Lung (tissue), 12 donors: ENCODE data around the gene NOXA1. TPM values are rescaled to one million over a fixed set of nuclear protein-coding genes. Genes with fewer than 3 reads are reported as not detected.

ENCODE experiments used
- ATAC-seq: fragments of 200-7000 bp; cut with Tn5 transposase; one replicate; pipeline ENCODE4 v1.9.1; 2020; ENCODE audit warnings: moderate number of reproducible peaks; ENCODE audit not compliant: insufficient read depth, low FRiP score
- DNase-seq, 3 donors: peaks; one replicate each; pipeline ENCODE4 v3.0.0-alpha.2; 2013 to 2017
- H3K27ac ChIP-seq, 2 donors: one replicate each; pipeline ENCODE4 v1.5.1; 2013; ENCODE audit warnings: mild to moderate bottlenecking in 2 of 2, moderate library complexity in 2 of 2, control low read depth in 1 of 2, inconsistent platforms in 1 of 2, low read depth in 1 of 2, low read length in 1 of 2
- H3K27me3 ChIP-seq, 3 donors: one replicate each; pipeline ENCODE4 v1.5.1; 2013; ENCODE audit warnings: low read length in 2 of 3; ENCODE audit not compliant: control insufficient read depth in 3 of 3, insufficient read depth in 3 of 3
- H3K36me3 ChIP-seq, 4 donors: one replicate each; pipeline ENCODE4 v1.5.1; 2013; ENCODE audit warnings: low read length in 4 of 4, mild to moderate bottlenecking in 1 of 4, moderate library complexity in 1 of 4; ENCODE audit not compliant: control insufficient read depth in 4 of 4, insufficient read depth in 4 of 4
- H3K4me1 ChIP-seq, 5 donors: one replicate each; pipeline ENCODE4 v1.5.1; 2013; ENCODE audit warnings: low read length in 5 of 5, mild to moderate bottlenecking in 2 of 5, moderate library complexity in 1 of 5; ENCODE audit not compliant: control insufficient read depth in 5 of 5, insufficient read depth in 5 of 5
- H3K4me3 ChIP-seq: one replicate; pipeline ENCODE4 v1.5.1; 2013; ENCODE audit warnings: mild to moderate bottlenecking, control low read depth, moderate library complexity
- H3K9ac ChIP-seq, 2 donors: one replicate each; pipeline ENCODE4 v1.5.1; 2013; ENCODE audit warnings: low read length in 2 of 2, control low read depth in 1 of 2; ENCODE audit not compliant: insufficient read depth in 1 of 2
- H3K9me3 ChIP-seq, 4 donors: one replicate each; pipeline ENCODE4 v1.5.1; 2013; ENCODE audit warnings: low read length in 3 of 4, mild to moderate bottlenecking in 1 of 4, moderate library complexity in 1 of 4; ENCODE audit not compliant: control insufficient read depth in 4 of 4, insufficient read depth in 3 of 4
- CTCF ChIP-seq: IDR thresholded peaks from 2 replicates; pipeline ENCODE4 v1.5.1; 2012; ENCODE audit warnings: mild to moderate bottlenecking; ENCODE audit errors: control extremely low read depth, extremely low read depth
- WGBS, 2 donors: extraction: QIAGEN DNeasy Blood & Tissue Kit; methylation state at CpG; one replicate each; pipeline ENCODE4 v1.1.7; 2013; 5-methylcytosine and 5-hydroxymethylcytosine counted together
- polyA plus RNA-seq, 2 donors: library from polyadenylated mRNA; stranded (reverse); fragments of 200-250 nt; gene quantifications; one replicate each; pipeline ENCODE4 v1.2.1, GENCODE V29; 2013
- total RNA-seq, 2 donors: library from RNA; depleted of rRNA in 1 of 2; stranded (reverse); fragments of >200 nt in 1 of 2; gene quantifications; one replicate each; pipeline ENCODE4 v1.2.1, GENCODE V29; 2014 to 2021
- donor health status: control.
- donor health status: control.
- donor health status: Bipolar disorder and iron deficiency.
- donor health status: healthy.
- donor health status: DM: yes; HTN: yes; CAD: no.

The NOXA1 gene
- total and polyA plus RNA-seq, 4 donors = 2.1 to 11.7 (median 6.6) TPM

- peaks cover 0 to 3% (median 0%) of the 10 kb centered on the region in 4 donors for H3K36me3 ChIP-seq
- peaks cover 0 to 13% (median 3%) of the 10 kb centered on the region in 5 donors for H3K4me1 ChIP-seq
- H3K4me3 ChIP-seq = peak overlapping the region; percentile 89
- 3 to 4% methylated on average over 11 of the region's 11 CpGs for WGBS, 2 donors
- peak overlapping the region; percentile 79 to 86 for H3K27ac ChIP-seq
- no peak for DNase-seq
- H3K27me3 ChIP-seq = no peaks in the 10 kb centered on the region
- no peaks in the 10 kb centered on the region for H3K9me3 ChIP-seq
- TF ChIP-seq CTCF = no peak
- H3K9ac ChIP-seq = peak overlapping the region; percentile 43 to 56
- ATAC-seq = no peak
Observed at GRCh38 chr9:137421838-137422603, 1.2 kb upstream of the NOXA1 start.

- 8 to 16% methylated on average over 45 to 77 of the region's 77 CpGs for WGBS, 2 donors
- ATAC-seq = no peak
- peak overlapping the region; percentile 82 to 94 for H3K27ac ChIP-seq
- no peaks in the 10 kb centered on the region for H3K36me3 ChIP-seq
- no peaks in the 10 kb centered on the region for H3K9me3 ChIP-seq
- H3K4me1 ChIP-seq = peaks cover 0 to 13% (median 3%) of the 10 kb centered on the region in 5 donors
- H3K9ac ChIP-seq = no peak overlapping the region
- no peak for DNase-seq
- peak overlapping the region; percentile 70 for H3K4me3 ChIP-seq
- no peak for TF ChIP-seq CTCF
- no peaks in the 10 kb centered on the region for H3K27me3 ChIP-seq
Observed at GRCh38 chr9:137423514-137424291, 510 bp downstream of the NOXA1 start.

- Histone ChIP-seq H3K36me3 (no peaks in the 10 kb centered on the region), H3K9me3 (no peaks in the 10 kb centered on the region), H3K27ac (no peak overlapping the region), H3K4me1 (peaks cover 0 to 16% (median 3%) of the 10 kb centered on the region in 5 donors), H3K27me3 (no peaks in the 10 kb centered on the region), H3K9ac (no peak overlapping the region), H3K4me3 (no peak overlapping the region)
- ATAC-seq (no peak), DNase-seq (peak in 1 of 3 donors; percentile 9)
- 88 to 92% methylated on average over 18 of the region's 18 CpGs for WGBS, 2 donors
- no peak for TF ChIP-seq CTCF
Observed at GRCh38 chr9:137426018-137426681, 3.0 kb downstream of the NOXA1 start.
